GM19043 (cell line): ENCODE measurements around the gene PDXP.

Source experiments
- ATAC-seq: cut with Tn5 transposase; IDR thresholded peaks from one replicate; pipeline ENCODE4 v1.9.1; 2021; ENCODE audit warnings: low read depth; ENCODE audit not compliant: unreplicated experiment

PDXP gene

DNA sequence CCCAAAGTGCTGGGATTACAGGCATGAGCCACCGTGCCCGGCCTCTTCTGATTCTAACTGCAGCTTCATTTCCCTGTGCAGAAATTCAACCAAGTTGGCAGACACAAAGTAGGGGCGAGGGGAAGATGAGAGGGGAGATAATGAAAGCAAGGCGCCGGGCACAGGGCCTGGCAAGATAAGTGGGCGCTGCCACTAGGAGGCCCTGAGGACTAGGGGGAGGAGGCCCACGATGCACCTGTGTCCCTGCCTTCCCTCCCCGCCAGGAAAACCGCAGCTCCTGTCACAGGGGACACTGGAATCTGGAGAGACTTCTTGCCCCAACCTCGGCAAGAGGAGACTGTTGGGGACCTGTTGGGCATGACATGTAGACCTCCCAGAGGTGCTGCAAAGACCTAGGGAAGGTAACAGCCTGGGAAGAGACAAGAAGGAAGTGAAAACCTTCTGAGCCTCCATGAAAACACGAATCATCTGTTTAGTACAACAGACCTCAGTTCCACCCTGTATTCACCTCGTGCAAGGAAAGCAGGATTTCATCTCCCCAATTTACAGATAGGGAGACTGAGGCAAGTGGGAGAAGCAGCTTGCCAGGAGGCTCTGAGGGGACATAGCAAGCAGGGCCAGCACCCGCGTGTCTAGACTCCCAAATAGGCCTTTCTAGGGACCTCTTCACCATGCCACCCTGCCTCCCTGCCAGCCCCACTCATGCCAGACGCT, 13.8 kb downstream of the PDXP start:
- ATAC-seq: no peak

- no peak for ATAC-seq
Measured at GRCh38 chr22:37672920-37673455, 14.5 kb downstream of the PDXP start.

DNA sequence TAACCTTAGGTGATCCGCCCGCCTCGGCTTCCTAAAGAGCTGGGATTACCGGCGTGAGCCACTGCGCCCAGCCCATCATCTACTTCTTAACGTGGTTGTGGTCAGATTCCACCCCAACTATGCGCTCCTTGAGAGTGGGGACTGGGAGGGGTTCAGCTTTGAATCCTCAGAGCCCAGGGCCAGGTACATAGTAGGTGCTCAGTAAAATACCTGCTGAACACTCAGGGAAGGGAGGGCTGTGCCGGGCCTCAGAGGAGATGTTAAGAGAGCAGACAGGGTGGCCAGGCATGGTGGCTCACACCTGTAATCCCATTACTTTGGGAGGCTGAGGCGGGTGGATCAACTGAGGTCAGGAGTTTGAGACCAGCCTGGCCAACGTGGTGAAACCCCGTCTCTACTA, 15.7 kb downstream of the PDXP start:
- no peak for ATAC-seq

DNA sequence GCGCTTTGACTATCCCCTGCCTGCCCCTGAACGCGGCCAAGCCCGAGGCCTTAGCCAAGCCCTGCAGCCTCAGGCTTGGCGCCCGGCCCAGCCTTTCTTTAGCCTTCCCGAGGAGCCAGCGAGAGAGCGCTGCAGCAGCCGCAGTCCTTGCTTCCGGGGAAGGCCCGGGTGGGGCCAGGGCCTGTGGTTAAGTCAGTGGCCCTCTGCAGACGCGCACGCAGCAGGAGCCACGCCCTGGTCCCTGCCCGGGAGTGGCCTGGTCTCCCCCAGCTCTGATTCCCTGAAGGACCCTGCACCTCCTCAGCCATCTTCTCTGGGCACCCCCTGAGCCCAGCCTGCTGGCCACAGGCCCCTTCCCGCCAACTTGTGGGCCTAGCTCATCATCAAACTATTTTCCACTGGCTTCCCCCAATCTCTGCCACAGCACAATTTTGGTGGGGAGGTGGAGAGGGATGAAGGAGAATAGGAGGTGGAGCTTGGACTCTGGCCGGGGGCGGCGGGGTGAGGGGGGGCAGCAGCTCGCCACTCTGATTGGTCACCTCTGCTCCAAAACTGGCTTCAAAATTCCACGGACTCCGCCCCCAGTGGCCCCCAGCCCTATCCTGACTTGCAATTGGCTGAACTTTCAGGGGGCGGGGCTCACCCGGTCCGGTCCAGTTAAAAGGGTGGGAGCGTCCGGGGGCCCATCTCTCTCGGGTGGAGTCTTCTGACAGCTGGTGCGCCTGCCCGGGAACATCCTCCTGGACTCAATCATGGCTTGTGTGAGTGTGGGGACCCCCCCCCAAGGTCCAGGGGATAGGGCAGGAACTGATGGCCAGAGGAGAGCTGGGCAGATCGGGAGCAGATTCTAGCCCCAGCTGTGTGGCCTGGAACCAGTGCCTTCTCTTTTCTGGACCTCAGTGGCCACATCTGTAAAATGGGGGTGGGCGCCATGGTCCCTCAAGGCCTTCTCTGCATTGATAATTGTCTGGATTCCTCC, 16.7 kb downstream of the PDXP start, which contains the start of gene LGALS1:
LGALS1 (plus strand) TSS at position 686 of the 979 bp plus-strand sequence; CDS start at position 753, 67 bp downstream.
- ATAC-seq: peak; percentile 60

- no peak for ATAC-seq
Measured at GRCh38 chr22:37675930-37676735, 17.6 kb downstream of the PDXP start.

GRCh38 chr22:37676736-37677492, 18.4 kb downstream of the PDXP start:
- ATAC-seq: no peak

DNA sequence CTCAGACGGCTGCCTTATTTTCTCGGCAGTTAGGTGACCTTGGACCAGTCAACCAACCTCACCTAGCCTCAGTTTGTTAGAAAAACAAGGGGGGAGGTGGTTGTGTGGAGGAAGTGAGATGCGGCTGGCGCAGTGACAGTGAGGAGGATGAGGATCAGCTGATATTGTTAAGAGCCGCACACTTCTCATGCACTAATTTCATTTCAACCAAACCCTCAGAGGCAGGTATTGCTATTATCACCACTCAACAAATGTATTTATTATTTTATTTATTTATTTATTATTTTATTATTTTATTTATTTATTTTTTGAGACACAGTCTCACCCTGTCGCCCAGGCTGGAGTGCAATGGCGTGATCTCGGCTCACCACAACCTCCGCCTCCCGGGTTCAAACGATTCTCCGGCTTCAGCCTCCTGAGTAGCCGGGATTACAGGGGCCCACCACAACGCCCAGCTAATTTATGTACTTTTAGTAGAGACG, 19.0 kb downstream of the PDXP start:
- no peak for ATAC-seq

- no peak for ATAC-seq
Measured at GRCh38 chr22:37678372-37678771, 19.8 kb downstream of the PDXP start.

DNA sequence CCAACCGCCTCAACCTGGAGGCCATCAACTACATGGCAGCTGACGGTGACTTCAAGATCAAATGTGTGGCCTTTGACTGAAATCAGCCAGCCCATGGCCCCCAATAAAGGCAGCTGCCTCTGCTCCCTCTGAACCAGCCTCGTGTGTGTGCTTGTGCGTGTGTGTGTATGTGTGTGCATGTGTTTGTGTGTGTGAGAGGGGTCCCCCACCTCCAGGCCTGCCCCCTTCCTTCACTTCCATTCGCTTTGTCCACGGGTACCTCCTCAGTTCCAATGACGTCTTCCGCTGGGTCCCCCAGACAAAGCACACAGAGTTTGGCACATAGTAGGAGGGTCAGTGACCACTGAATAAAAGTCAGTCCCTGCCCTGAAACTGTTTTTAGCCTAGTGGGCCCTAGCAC, 21.1 kb downstream of the PDXP start:
- no peak for ATAC-seq

- ATAC-seq: no peak
Measured at GRCh38 chr22:37680191-37680851, 21.8 kb downstream of the PDXP start.

DNA sequence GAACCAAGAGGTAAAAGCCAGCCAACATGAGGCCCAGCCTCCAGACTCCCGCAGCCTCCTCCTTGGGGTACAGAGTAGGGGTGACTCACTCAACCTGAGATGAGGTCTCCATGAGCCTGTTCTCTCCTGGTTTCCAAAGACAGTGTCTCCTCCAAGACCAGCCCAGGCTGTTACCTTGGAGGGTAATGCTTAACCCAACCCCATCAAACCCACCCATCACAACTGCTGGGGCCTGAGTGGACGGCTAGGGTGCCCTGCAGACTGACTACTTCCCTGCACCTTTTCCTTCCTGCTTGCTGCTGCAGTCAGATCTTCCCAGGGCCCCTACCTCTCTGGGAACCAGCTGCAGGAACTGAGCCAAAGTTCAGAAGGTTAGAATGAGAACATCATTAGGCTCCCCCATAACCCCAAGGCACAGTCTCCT, 22.5 kb downstream of the PDXP start:
- ATAC-seq: no peak

- ATAC-seq: no peak
Measured at GRCh38 chr22:37681556-37682049, 23.1 kb downstream of the PDXP start.

DNA sequence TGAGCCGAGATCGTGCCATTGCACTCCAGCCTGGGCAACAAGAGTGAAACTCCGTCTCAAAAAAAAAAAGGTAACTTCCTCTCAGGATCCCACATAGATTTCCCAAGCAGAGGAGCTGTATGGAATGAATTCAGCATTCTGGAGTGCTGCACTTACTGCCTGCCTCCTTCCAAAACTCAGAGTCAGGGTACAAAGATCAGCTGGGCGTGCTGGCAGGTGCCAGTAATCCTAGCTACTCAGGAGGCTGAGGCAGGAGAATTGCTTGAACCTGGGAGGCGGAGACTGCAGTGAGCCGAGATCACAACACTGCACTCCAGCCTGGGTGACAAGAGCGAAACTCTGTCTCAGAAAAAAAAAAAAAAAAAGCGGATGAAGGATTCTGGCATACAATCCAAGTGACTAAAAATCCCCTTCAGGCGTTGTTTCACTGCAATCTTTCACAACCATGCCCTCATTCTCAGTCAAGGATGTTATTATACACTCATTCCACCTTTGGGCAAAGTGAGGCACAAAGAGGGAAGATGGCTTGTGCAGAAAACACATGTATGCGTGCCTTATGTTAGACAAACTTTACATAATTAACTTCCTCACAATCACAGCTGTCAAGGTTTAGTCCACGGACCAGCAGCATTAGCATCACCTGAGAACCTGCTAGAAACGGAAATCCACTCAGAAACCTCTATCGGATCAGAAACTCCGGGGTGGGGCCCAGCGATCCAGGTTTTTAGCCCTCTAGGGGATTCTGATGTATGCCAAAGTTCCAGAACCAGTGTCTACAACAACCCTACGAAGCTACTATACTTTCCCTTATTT, 26.5 kb downstream of the PDXP start:
- no peak for ATAC-seq

- ATAC-seq: peak; percentile 53
Measured at GRCh38 chr22:37686002-37686982, 27.8 kb downstream of the PDXP start, which contains the start of gene NOL12. Gene NOL12 (plus strand): TSS chr22:37686343. CDS start chr22:37686393, 50 bp downstream.

DNA sequence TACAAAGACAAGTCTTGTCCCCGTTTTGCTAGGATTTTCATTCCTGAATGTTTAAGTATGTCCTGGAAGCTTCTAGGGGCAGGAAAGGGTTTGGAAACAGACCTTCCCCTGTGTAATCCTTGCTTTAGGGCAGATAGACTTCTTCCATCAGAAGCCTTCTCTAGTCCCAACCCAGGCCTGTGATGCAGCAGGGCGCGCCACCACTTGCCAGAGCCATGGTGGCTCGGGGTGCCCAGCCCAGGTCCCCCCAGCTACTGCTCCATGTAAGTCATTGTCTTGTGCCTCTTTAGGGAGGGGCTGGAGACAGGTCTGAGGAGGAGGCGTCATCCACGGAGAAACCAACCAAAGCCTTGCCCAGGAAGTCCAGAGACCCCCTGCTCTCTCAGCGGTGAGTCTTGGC, 31.9 kb downstream of the PDXP start:
- no peak for ATAC-seq

- no peak for ATAC-seq
Measured at GRCh38 chr22:37690901-37691504, 32.5 kb downstream of the PDXP start.
